ENCODE data around the gene RBKS.

RBKS gene

GRCh38 chr2:27831279-27832050 is 58.7 kb downstream of the RBKS start:
- no peak for DNase-seq (ENCODE audit: low read depth in 2 of 2)

GRCh38 chr2:27830656-27831055 is 59.5 kb downstream of the RBKS start:
- no peak for DNase-seq (ENCODE audit: low read depth in 2 of 2)

GRCh38 chr2:27829791-27830190 is 60.4 kb downstream of the RBKS start:
- DNase-seq (ENCODE audit: low read depth in 2 of 2) = no peak

GRCh38 chr2:27828305-27828704 is 61.9 kb downstream of the RBKS start:
- no peak for DNase-seq (ENCODE audit: low read depth in 2 of 2)

- DNase-seq (ENCODE audit: low read depth in 2 of 2) = no peak
Measured at GRCh38 chr2:27824401-27824800, 65.8 kb downstream of the RBKS start.

- no peak for DNase-seq (ENCODE audit: low read depth in 2 of 2)
Measured at GRCh38 chr2:27823569-27823968, 66.6 kb downstream of the RBKS start.

- DNase-seq (ENCODE audit: low read depth in 2 of 2) = no peak
Measured at GRCh38 chr2:27823135-27823534, 67.1 kb downstream of the RBKS start.

GRCh38 chr2:27822049-27822448 is 68.1 kb downstream of the RBKS start:
- no peak for DNase-seq (ENCODE audit: low read depth in 2 of 2)

- no peak for DNase-seq (ENCODE audit: low read depth in 2 of 2)
Measured at GRCh38 chr2:27815860-27816438, 74.2 kb downstream of the RBKS start.

GRCh38 chr2:27814758-27815157 is 75.4 kb downstream of the RBKS start:
- no peak for DNase-seq (ENCODE audit: low read depth in 2 of 2)

- DNase-seq (ENCODE audit: low read depth in 2 of 2) = no peak
Measured at GRCh38 chr2:27811768-27812167, 78.4 kb downstream of the RBKS start.

- no peak for DNase-seq (ENCODE audit: low read depth in 2 of 2)
Measured at GRCh38 chr2:27810455-27810854, 79.7 kb downstream of the RBKS start.

GRCh38 chr2:27809761-27810241 is 80.4 kb downstream of the RBKS start:
- no peak for DNase-seq (ENCODE audit: low read depth in 2 of 2)

GRCh38 chr2:27808984-27809383 is 81.2 kb downstream of the RBKS start:
- no peak for DNase-seq (ENCODE audit: low read depth in 2 of 2)

GRCh38 chr2:27808418-27808817 is 81.8 kb downstream of the RBKS start:
- no peak for DNase-seq (ENCODE audit: low read depth in 2 of 2)

- DNase-seq (ENCODE audit: low read depth in 2 of 2) = no peak
Measured at GRCh38 chr2:27807476-27807875, 82.7 kb downstream of the RBKS start.

GRCh38 chr2:27806311-27807059 is 83.7 kb downstream of the RBKS start:
- DNase-seq (ENCODE audit: low read depth in 2 of 2) = no peak

- DNase-seq (ENCODE audit: low read depth in 2 of 2) = no peak
Measured at GRCh38 chr2:27805180-27805579, 85.0 kb downstream of the RBKS start.

GRCh38 chr2:27804146-27804545 is 86.0 kb downstream of the RBKS start:
- DNase-seq (ENCODE audit: low read depth in 2 of 2) = no peak

- DNase-seq (ENCODE audit: low read depth in 2 of 2) = no peak
Measured at GRCh38 chr2:27803046-27803445, 87.1 kb downstream of the RBKS start.

GRCh38 chr2:27802547-27802946 is 87.6 kb downstream of the RBKS start:
- no peak for DNase-seq (ENCODE audit: low read depth in 2 of 2)

- DNase-seq (ENCODE audit: low read depth in 2 of 2) = no peak
Measured at GRCh38 chr2:27800856-27801255, 89.3 kb downstream of the RBKS start.

- no peak for DNase-seq (ENCODE audit: low read depth in 2 of 2)
Measured at GRCh38 chr2:27799646-27800010, 90.6 kb downstream of the RBKS start.

Data from stimulated activated CD8-positive, alpha-beta memory T cell treated with anti-CD3 and anti-CD28 coated beads, Interleukin-7, amount 100 ng/mL, for 1 hour (primary cell).